ENCODE measurements around the gene MAEA.

- no peak for TF ChIP-seq CTCF (IDR thresholded peaks at IDR 0.05)
- TF ChIP-seq POLR2A (IDR thresholded peaks at IDR 0.05) = no peak
- no peak for TF ChIP-seq POLR2AphosphoS5 (IDR thresholded peaks at IDR 0.05)
These were observed 3.8 kb downstream of the MAEA start for GRCh38 chr4:1293531-1293941.
